Tibial nerve (tissue), 4 donors: ENCODE measurements around the gene PRLH. TPM values are rescaled to one million over a fixed set of nuclear protein-coding genes. Genes with fewer than 3 reads are reported as not detected.

ENCODE experiments used
- small RNA-seq: library from RNA; depleted of rRNA; stranded (forward); fragments of <200 nt; gene quantifications from one replicate; pipeline ENCODE3, GENCODE V24; 2016
- total RNA-seq, 4 donors: library from RNA; depleted of rRNA; stranded (reverse); fragments of >200 nt; gene quantifications; one replicate each; pipeline ENCODE4 v1.1.0, GENCODE V29; 2016

PRLH gene
- total RNA-seq, 4 donors from 2014 or later = not detected

Small RNA genes lying within 50 kb of the gene (small RNA-seq; reads per million reads assigned to genes)
- gene RNU6-1140P = not detected

Other genes with a start within 250 kb of the PRLH start
- 100 to 1,000 TPM; 228 to 558 (median 364) TPM for gene COL6A3, start 152.4 kb upstream of the PRLH start, total RNA-seq
- gene MLPH, start 79.3 kb upstream of the PRLH start, total RNA-seq = 100 to 1,000 TPM in 1 of 4 donors, 10 to 100 TPM in 3; 41.4 to 108 (median 62.1) TPM
- 1 to 10 TPM in 1 of 4 donors, under 1 TPM in 1, not detected in 2; 0.63 to 2.1 TPM for gene RAB17, start 24.2 kb downstream of the PRLH start, total RNA-seq
- gene LRRFIP1, start 61.0 kb downstream of the PRLH start, total RNA-seq = 10 to 100 TPM; 51.5 to 95.4 (median 65.6) TPM
- gene RBM44, start 232.2 kb downstream of the PRLH start, total RNA-seq = under 1 TPM; under 0.01 to 0.59 (median 0.36) TPM